Adrenal gland (tissue), 12 donors: ENCODE measurements around the gene KLHL2. TPM values are rescaled to one million over a fixed set of nuclear protein-coding genes. Genes with fewer than 3 reads are reported as not detected.

Experiments used
- DNase-seq, 7 donors: peaks; one replicate each; pipeline ENCODE4 v3.0.0-alpha.2; 2019 to 2020
- H3K27ac ChIP-seq, 5 donors: fragments of 200-600 bp; sonication (generic) in 4 of 5; 1 replicate in 3 of 5; 2 replicates in 2 of 5; pipeline versions ENCODE4 v1.5.1 to v1.8.0; 2016 to 2020; ENCODE audit warnings: mild to moderate bottlenecking in 1 of 5
- H3K27me3 ChIP-seq: fragments of 200-600 bp; 2 replicates; pipeline ENCODE4 v1.8.0; 2021
- H3K36me3 ChIP-seq, 2 donors: fragments of 200-600 bp; replicated peaks in 1 of 2; 1 replicate in 1 of 2; 2 replicates in 1 of 2; pipeline versions ENCODE4 v1.5.1 to v1.8.0; 2018 to 2022
- H3K4me1 ChIP-seq, 2 donors: fragments of 200-600 bp; replicated peaks in 1 of 2; 1 replicate in 1 of 2; 2 replicates in 1 of 2; pipeline versions ENCODE4 v1.5.1 to v1.8.0; 2018 to 2021
- H3K4me3 ChIP-seq, 4 donors: fragments of 200-600 bp; sonication (generic) in 3 of 4; one replicate each; pipeline ENCODE4 v1.5.1; 2016 to 2018
- H3K9me3 ChIP-seq, 3 donors: fragments of 200-600 bp; sonication (generic) in 1 of 3; replicated peaks in 1 of 3; 1 replicate in 2 of 3; 2 replicates in 1 of 3; pipeline versions ENCODE4 v1.5.1 to v1.8.0; 2016 to 2021
- POLR2A ChIP-seq, 2 donors: fragments of 450-650 bp; IDR thresholded peaks; one replicate each; pipeline ENCODE4 v1.6.1; 2017; ENCODE audit warnings: antibody characterized with exemption in 2 of 2, mild to moderate bottlenecking in 2 of 2, moderate library complexity in 1 of 2
- WGBS, 4 donors: extraction: QIAGEN DNeasy Blood & Tissue Kit in 2 of 4; methylation state at CpG; one replicate each; pipeline versions ENCODE4 v1.1.5 to v1.1.7; 2013 to 2017; 5-methylcytosine and 5-hydroxymethylcytosine counted together
- intact Hi-C, 2 donors: fragments of 100-400 bp; cut with DNase I; formaldehyde crosslinking; loops; one replicate each; pipeline versions ENCODE4 v1.14.1 to v1.15.0; 2022 to 2023
- polyA plus RNA-seq, 3 donors: library from polyadenylated mRNA; stranded (reverse); fragments of 200-250 nt in 2 of 3; fragments of 350-450 nt in 1 of 3; fragmentation: Illumina TruSeq in 1 of 3; extraction: RNeasy Lipid Tissue Mini Kit (QIAGEN cat#74804) in 1 of 3; gene quantifications; one replicate each; pipeline ENCODE4 v1.2.3, GENCODE V29; 2013 to 2014
- total RNA-seq, 9 donors: library from RNA; depleted of rRNA in 4 of 9; stranded (reverse); fragments of >200 nt in 4 of 9; fragments of 120-200 nt in 1 of 9; fragmentation: NEBNext Ultra II Directional in 1 of 9; extraction: Animal tissue kit (Norgen Biotek cat#: 25700) in 1 of 9; gene quantifications; one replicate each; pipeline versions ENCODE4 v1.1.0 to v1.2.4, GENCODE V29; 2013 to 2023
- TF ChIP-seq, protein P1 (sequence below), 6 experiments: fragments of 450-650 bp in 4 of 6; fragments of 200-600 bp in 2 of 6; sonication (generic) in 1 of 6; IDR thresholded peaks; 1 replicate in 5 of 6; 2 replicates in 1 of 6; pipeline versions ENCODE4 v1.5.1 to v1.8.0; 2016 to 2021; ENCODE audit warnings: antibody characterized with exemption in 6 of 6, mild to moderate bottlenecking in 2 of 6, moderate library complexity in 1 of 6
- donor health status: healthy with polysubstance abuse.
- donor health status: Bipolar disorder and iron deficiency.
- donor health status: DM: yes; HTN: yes; CAD: no.
- donor health status: DM: no; HTN: no; CAD: no.
- donor health status: DM: no; HTN: no; CAD: no.
- donor health status: DM: yes; HTN: yes; CAD: no.

Gene KLHL2
- total and polyA plus RNA-seq, 12 donors, result 9.7 to 45.5 (median 25.2) TPM

DNA sequence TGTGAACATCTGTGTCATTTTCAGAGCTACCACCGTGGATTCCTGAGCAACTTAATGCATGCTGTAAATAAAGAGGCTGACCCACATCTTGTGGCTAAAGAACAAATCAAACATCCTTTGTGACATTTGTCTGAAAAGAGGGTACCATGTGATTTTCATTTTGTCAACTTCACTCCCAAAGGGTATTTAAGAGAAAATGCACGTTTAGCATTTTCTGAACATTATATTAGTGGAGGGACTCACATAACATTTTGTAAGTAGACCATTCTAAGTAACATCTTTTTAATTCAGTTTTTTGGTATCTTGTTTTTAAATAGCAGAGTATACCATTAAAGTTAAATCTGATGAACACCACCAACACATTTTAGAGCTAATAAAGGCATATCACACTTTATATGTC is 154.4 kb downstream of the KLHL2 start:
- H3K27me3 ChIP-seq, result no peaks in the 10 kb centered on the region
- no peak for DNase-seq
- no peak for TF ChIP-seq POLR2A (IDR thresholded peaks at IDR 0.05)
- TF ChIP-seq, protein P1, sequence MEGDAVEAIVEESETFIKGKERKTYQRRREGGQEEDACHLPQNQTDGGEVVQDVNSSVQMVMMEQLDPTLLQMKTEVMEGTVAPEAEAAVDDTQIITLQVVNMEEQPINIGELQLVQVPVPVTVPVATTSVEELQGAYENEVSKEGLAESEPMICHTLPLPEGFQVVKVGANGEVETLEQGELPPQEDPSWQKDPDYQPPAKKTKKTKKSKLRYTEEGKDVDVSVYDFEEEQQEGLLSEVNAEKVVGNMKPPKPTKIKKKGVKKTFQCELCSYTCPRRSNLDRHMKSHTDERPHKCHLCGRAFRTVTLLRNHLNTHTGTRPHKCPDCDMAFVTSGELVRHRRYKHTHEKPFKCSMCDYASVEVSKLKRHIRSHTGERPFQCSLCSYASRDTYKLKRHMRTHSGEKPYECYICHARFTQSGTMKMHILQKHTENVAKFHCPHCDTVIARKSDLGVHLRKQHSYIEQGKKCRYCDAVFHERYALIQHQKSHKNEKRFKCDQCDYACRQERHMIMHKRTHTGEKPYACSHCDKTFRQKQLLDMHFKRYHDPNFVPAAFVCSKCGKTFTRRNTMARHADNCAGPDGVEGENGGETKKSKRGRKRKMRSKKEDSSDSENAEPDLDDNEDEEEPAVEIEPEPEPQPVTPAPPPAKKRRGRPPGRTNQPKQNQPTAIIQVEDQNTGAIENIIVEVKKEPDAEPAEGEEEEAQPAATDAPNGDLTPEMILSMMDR (IDR thresholded peaks at IDR 0.05), result no peak
- no peak overlapping the region for H3K27ac ChIP-seq
- H3K4me3 ChIP-seq, result no peak overlapping the region
- no peaks in the 10 kb centered on the region for H3K9me3 ChIP-seq
- H3K36me3 ChIP-seq, result no peaks in the 10 kb centered on the region
- intact Hi-C loops, result no loop called here
- WGBS, 4 donors, result 74 to 82% (median 76%) methylated on average over 2 of the region's 2 CpGs
- H3K4me1 ChIP-seq, result no peaks in the 10 kb centered on the region

DNA sequence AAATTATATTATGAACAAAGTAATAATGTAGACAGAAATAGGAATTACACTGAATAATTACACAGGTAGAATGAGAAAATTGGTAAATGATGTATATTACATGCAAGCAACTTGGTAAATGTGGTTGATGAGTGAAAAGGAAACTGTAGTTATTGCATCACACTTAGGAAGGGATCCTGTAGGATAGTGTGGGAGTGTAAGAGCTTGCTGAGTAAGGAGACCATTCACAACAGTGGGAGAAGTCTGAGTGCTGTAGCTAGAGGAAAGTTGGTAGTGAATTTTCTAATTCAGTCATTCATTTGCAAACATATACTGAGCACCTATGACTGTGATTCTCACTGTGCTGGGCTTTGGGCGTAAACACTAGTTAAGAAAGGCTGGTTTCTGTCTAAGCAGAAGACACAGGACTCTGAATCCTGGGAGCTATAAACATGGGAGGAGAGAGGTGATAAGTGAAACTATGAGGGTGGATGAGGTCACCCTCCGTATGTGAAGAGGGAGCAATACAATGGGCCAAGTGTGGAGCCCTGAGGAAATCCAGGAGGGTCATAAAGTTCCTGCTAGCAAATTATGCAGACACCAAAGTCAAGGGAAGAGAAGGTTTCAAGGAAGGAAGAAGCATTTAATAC is 157.2 kb downstream of the KLHL2 start:
- no peaks in the 10 kb centered on the region for H3K4me1 ChIP-seq
- no peaks in the 10 kb centered on the region for H3K36me3 ChIP-seq
- whole genome bisulfite sequencing, 4 donors, result 77 to 90% (median 85%) methylated on average over 2 of the region's 2 CpGs
- H3K27ac ChIP-seq, result no peak overlapping the region
- H3K4me3 ChIP-seq, result no peak overlapping the region
- TF ChIP-seq POLR2A (IDR thresholded peaks at IDR 0.05), result no peak
- TF ChIP-seq, protein P1 (IDR thresholded peaks at IDR 0.05), result no peak
- H3K27me3 ChIP-seq, result no peaks in the 10 kb centered on the region
- H3K9me3 ChIP-seq, result no peaks in the 10 kb centered on the region
- intact Hi-C loops, result no loop called here
- no peak for DNase-seq

DNA sequence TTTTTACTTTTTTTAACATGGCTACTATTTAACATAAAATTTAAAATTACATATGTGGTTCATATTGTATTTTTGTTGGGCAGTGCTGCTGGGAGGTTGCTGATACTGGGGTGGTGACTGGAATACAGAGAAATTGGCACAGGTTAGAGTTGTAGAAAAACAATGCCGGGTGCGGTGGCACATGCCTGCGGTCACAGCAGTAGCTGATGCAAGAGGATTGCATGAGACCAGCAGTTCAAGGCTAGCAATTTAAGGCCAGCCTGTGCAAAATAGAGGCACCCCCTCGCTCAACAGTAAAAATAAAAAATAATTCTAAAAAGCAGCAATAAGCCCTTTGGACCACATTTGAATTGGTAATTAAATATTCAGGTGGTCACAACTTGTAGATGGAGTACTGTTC is 159.7 kb downstream of the KLHL2 start:
- 55 to 64% (median 59%) methylated on average over 4 of the region's 4 CpGs for WGBS, 4 donors
- no peak for TF ChIP-seq POLR2A (IDR thresholded peaks at IDR 0.05)
- TF ChIP-seq, protein P1 (IDR thresholded peaks at IDR 0.05), result no peak
- Histone ChIP-seq H3K4me3 (no peak overlapping the region), H3K4me1 (no peaks in the 10 kb centered on the region), H3K27me3 (no peaks in the 10 kb centered on the region), H3K27ac (no peak overlapping the region), H3K36me3 (no peaks in the 10 kb centered on the region), H3K9me3 (no peaks in the 10 kb centered on the region)
- DNase-seq, result peak in 4 of 7 donors; percentile 16 to 72 (median 58)
- intact Hi-C loops, result no loop called here

DNA sequence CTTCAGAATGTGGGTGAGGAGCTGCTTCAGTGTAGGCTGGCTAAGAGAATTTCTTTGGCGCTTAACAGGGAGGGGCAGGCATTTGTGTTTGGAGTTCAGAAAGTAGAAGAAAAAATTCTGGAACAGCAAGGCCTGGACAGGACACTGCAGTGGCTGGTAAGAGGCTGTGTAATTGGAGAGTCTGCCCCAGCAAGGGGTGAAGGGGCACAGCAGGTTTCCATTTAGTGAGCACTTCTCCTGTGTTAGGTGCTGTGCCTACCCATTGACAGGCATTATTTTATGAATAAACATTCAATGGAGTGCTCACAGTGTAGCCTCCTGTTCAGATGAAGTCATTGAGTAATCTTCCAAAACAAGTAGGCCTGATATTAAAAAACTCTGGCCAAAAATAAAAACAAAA is 160.8 kb downstream of the KLHL2 start:
- Histone ChIP-seq H3K9me3 (no peaks in the 10 kb centered on the region), H3K27ac (no peak overlapping the region), H3K4me3 (no peak overlapping the region), H3K36me3 (no peaks in the 10 kb centered on the region), H3K4me1 (no peaks in the 10 kb centered on the region), H3K27me3 (no peaks in the 10 kb centered on the region)
- WGBS, 4 donors, result 91 to 100% (median 94%) methylated on average over 1 of the region's 1 CpG
- intact Hi-C loops, result no loop called here
- TF ChIP-seq, protein P1 (IDR thresholded peaks at IDR 0.05), result no peak
- no peak for TF ChIP-seq POLR2A (IDR thresholded peaks at IDR 0.05)
- no peak for DNase-seq
